MM.1S (cell line): ENCODE measurements around the gene TNFRSF1A.
A peak's percentile ranks its signal among the peaks of the same experiment; 100 is the strongest.

Experiments
- DNase-seq: peaks from one replicate; pipeline ENCODE4 v3.0.0-alpha.2; 2015
- H2AFZ ChIP-seq: fragments of 300-600 bp; sonication (generic); 2 replicates; pipeline ENCODE4 v1.6.0; 2016; ENCODE audit warnings: antibody characterized with exemption, low read length
- H3F3A ChIP-seq: fragments of 300-600 bp; sonication (generic); 2 replicates; pipeline ENCODE4 v1.6.1; 2016; ENCODE audit warnings: mild to moderate bottlenecking, antibody characterized with exemption, low read length, moderate library complexity, mixed read lengths; ENCODE audit not compliant: insufficient read depth
- H3K27ac ChIP-seq: fragments of 300-600 bp; sonication (generic); 2 replicates; pipeline ENCODE4 v1.5.1; 2016; ENCODE audit warnings: mild to moderate bottlenecking, low read length
- H3K27me3 ChIP-seq: fragments of 300-600 bp; sonication (generic); replicated peaks from 2 replicates; pipeline ENCODE4 v1.6.0; 2016; ENCODE audit warnings: low read length; ENCODE audit not compliant: insufficient read depth
- H3K36me3 ChIP-seq: fragments of 300-600 bp; sonication (generic); replicated peaks from 2 replicates; pipeline ENCODE4 v1.6.1; 2016; ENCODE audit warnings: mild to moderate bottlenecking, low read length, mixed read lengths; ENCODE audit not compliant: insufficient read depth
- H3K4me1 ChIP-seq: fragments of 300-600 bp; sonication (generic); 2 replicates; pipeline ENCODE4 v1.6.1; 2016; ENCODE audit warnings: low read length, mixed read lengths
- H3K4me2 ChIP-seq: fragments of 300-600 bp; sonication (generic); 2 replicates; pipeline ENCODE4 v1.6.0; 2016; ENCODE audit warnings: low read depth, low read length
- H3K4me3 ChIP-seq: fragments of 300-600 bp; sonication (generic); 2 replicates; pipeline ENCODE4 v1.5.1; 2016; ENCODE audit warnings: low read length, mixed read lengths
- H3K79me2 ChIP-seq: fragments of 300-600 bp; sonication (generic); 2 replicates; pipeline ENCODE4 v1.6.1; 2016; ENCODE audit warnings: mixed run types, low read length, mixed read lengths
- H3K9ac ChIP-seq: fragments of 300-600 bp; sonication (generic); 2 replicates; pipeline ENCODE4 v1.6.1; 2016; ENCODE audit warnings: low read length, mixed read lengths
- H3K9me2 ChIP-seq: fragments of 300-600 bp; sonication (generic); replicated peaks from 2 replicates; pipeline ENCODE4 v1.6.1; 2016; ENCODE audit warnings: mild to moderate bottlenecking, low read length, mixed read lengths; ENCODE audit not compliant: insufficient read depth
- H3K9me3 ChIP-seq: fragments of 300-600 bp; sonication (generic); replicated peaks from 2 replicates; pipeline ENCODE4 v1.6.1; 2016; ENCODE audit warnings: mild to moderate bottlenecking, low read length, mixed read lengths; ENCODE audit not compliant: insufficient read depth
- H4K20me1 ChIP-seq: fragments of 300-600 bp; sonication (generic); 2 replicates; pipeline ENCODE4 v1.6.1; 2016; ENCODE audit warnings: mild to moderate bottlenecking, low read length, moderate library complexity, mixed read lengths; ENCODE audit not compliant: insufficient read depth
- EZH2 ChIP-seq: fragments of 300-600 bp; sonication (generic); optimal IDR thresholded peaks from 2 replicates; pipeline ENCODE3; 2017; ENCODE audit warnings: low read depth, mild to moderate bottlenecking, antibody characterized with exemption, low read length, mixed read lengths
- EZH2phosphoT487 ChIP-seq: fragments of 300-600 bp; sonication (generic); IDR thresholded peaks from 2 replicates; pipeline ENCODE4 v1.6.1; 2018; ENCODE audit warnings: antibody characterized with exemption, low read length
- TF ChIP-seq, protein P1 (sequence below): fragments of 300-600 bp; sonication (generic); IDR thresholded peaks from 2 replicates; pipeline ENCODE4 v1.5.1; 2016; ENCODE audit warnings: antibody characterized with exemption, low read length, mixed read lengths

Gene TNFRSF1A

DNA sequence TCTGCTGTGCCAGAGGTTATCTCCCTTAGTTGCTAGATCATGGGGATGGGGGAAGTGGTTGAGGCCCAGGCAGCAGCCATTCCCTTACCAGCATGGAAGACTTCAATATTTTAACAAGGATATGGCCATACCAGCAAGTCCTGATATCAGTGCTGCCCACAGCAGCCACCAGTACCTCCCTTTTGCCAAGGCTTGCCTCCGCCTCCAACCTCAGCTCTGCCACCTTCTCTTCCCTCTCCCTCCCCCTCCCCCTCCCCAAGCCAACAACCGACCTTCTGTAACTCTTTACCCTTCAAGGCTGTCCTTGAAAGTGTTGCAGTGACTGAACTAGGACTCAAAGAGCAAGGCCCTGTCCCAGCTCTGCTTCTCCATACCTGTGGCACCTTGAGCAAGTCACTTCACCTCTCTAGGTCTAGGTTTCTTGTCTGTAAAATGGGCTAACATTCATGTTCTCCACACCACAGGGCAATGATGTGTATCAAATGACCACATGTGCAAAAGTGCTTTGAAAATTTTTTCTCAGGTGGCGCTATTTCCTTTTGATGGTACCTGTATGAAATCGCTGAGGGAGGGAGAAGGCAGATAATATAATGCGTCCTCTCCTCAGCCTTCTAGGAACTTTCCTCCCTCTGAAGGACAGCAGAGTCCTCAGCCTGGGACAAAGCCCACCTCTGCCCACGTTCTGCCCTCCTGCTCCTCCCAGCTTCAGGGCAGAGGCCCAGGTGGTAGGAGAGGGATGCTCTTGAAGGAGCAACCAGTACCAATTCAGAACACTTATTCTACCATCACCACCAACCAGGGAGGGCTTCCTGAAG is 16.7 kb downstream of the TNFRSF1A start:
- Histone ChIP-seq H4K20me1 (no peaks in the 10 kb centered on the region), H3K27ac (no peak overlapping the region), H2AFZ (no peak overlapping the region), H3K9ac (no peak overlapping the region), H3K9me2 (no peaks in the 10 kb centered on the region), H3K4me3 (no peak overlapping the region), H3K4me1 (peaks cover 20% of the 10 kb centered on the region), H3K9me3 (no peaks in the 10 kb centered on the region), H3K79me2 (no peaks in the 10 kb centered on the region), H3K27me3 (no peaks in the 10 kb centered on the region), H3K36me3 (peaks cover 4% of the 10 kb centered on the region; the same call in 1 of the 2 replicates), H3F3A (peaks cover 9% of the 10 kb centered on the region), H3K4me2 (no peak overlapping the region)
- no peak for DNase-seq
- TF ChIP-seq EZH2phosphoT487, result no peak
- TF ChIP-seq EZH2, result no peak
- TF ChIP-seq, protein P1, sequence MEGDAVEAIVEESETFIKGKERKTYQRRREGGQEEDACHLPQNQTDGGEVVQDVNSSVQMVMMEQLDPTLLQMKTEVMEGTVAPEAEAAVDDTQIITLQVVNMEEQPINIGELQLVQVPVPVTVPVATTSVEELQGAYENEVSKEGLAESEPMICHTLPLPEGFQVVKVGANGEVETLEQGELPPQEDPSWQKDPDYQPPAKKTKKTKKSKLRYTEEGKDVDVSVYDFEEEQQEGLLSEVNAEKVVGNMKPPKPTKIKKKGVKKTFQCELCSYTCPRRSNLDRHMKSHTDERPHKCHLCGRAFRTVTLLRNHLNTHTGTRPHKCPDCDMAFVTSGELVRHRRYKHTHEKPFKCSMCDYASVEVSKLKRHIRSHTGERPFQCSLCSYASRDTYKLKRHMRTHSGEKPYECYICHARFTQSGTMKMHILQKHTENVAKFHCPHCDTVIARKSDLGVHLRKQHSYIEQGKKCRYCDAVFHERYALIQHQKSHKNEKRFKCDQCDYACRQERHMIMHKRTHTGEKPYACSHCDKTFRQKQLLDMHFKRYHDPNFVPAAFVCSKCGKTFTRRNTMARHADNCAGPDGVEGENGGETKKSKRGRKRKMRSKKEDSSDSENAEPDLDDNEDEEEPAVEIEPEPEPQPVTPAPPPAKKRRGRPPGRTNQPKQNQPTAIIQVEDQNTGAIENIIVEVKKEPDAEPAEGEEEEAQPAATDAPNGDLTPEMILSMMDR, result no peak

DNA sequence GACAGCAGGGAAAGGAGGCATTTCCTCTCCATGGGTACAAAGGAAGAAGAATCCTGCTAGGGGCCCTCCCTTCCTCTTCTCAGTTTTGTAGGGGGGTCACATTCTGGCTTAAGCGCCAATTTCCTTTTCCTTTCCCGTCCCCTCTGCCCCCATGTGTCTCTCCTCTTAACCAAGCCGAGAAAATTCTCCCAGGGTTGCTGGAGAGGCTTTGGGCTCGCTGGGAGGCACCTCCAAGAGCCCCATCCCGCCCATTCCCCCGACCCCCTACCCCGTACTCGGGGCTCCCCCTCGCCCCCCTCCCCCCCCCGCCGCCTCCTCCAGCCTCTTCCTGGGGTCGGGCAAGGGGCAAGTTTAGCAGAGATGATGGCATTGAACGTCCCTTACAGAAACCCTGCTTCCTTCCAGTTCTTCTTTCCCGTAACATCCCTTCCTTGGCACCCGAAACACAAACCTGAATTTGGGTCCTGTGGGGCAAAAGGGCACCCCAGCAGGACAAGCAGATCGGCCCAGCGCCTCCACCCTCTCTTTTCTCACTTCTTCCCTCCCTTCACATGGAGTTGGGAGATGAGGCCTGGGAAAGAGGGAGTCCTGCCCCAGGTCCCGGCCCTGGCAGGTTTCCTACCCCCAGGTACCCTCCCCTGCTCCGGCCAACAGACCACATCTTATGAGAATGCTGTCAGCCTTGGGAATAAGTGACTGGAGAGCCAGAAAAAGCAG is 17.7 kb downstream of the TNFRSF1A start:
- peak overlapping the region; percentile 47 for H2AFZ ChIP-seq
- 0 out of 2 replicates have a peak overlapping the region, but pooled peaks have one; percentile 6 for H3K4me3 ChIP-seq
- H4K20me1 ChIP-seq, result no peaks in the 10 kb centered on the region
- no peaks in the 10 kb centered on the region for H3K9me3 ChIP-seq
- H3K9ac ChIP-seq, result peak overlapping the region; percentile 19; the same call in 1 of the 2 replicates
- no peaks in the 10 kb centered on the region for H3K36me3 ChIP-seq
- H3F3A ChIP-seq, result peaks cover 9% of the 10 kb centered on the region
- no peaks in the 10 kb centered on the region for H3K27me3 ChIP-seq
- H3K79me2 ChIP-seq, result no peaks in the 10 kb centered on the region
- peak overlapping the region; percentile 49; the same call in 1 of the 2 replicates for H3K27ac ChIP-seq
- no peaks in the 10 kb centered on the region for H3K9me2 ChIP-seq
- peak overlapping the region; percentile 31; the same call in 1 of the 2 replicates for H3K4me2 ChIP-seq
- no peak for TF ChIP-seq EZH2phosphoT487
- TF ChIP-seq EZH2, result no peak
- TF ChIP-seq, protein P1, result no peak
- peaks cover 20% of the 10 kb centered on the region for H3K4me1 ChIP-seq
- DNase-seq, result no peak

DNA sequence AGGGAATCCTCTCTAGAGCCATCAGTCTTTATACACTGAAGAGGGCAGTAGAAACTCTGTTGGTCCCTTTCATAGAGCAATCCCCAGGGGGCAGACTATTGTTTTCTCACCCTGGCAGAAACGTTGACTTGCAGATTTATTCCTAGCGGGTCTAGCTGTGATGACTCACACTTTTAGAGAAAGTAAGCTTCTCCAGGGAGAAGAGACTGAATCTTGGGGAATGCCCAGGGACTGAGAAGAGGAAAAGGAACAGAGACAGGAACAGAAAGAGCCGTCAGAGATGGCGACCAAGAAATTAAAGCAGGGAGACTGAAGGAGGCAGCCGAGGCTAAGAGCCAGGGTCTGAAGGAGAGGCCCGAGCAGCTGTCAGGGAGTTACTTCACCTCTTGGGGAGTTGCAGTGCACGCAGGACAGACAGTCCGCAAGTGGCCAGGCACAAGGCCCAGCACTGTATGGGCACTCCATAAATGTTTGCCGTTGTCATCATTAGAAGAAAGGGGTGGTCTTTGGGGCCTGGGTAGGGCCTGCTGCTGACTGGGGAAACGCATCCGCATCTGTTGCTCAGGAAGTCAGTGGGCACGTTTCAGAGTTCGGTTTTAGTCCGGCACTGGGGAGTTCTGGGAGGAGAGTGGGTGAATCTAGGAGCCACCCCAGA is 18.4 kb downstream of the TNFRSF1A start:
- Histone ChIP-seq H3K9ac (peak overlapping the region; percentile 19; the same call in 1 of the 2 replicates), H4K20me1 (no peaks in the 10 kb centered on the region), H3K9me2 (no peaks in the 10 kb centered on the region), H3K4me3 (peak overlapping the region; percentile 6; the same call in 1 of the 2 replicates), H3K27ac (peak overlapping the region; percentile 49; the same call in 1 of the 2 replicates), H3K4me2 (peak overlapping the region; percentile 31; the same call in 1 of the 2 replicates), H3K9me3 (no peaks in the 10 kb centered on the region), H3K4me1 (peaks cover 20% of the 10 kb centered on the region), H3K27me3 (no peaks in the 10 kb centered on the region), H3K79me2 (no peaks in the 10 kb centered on the region), H3K36me3 (no peaks in the 10 kb centered on the region), H2AFZ (peak overlapping the region; percentile 47), H3F3A (peaks cover 9% of the 10 kb centered on the region)
- TF ChIP-seq EZH2phosphoT487 (no peak), EZH2 (no peak)
- TF ChIP-seq, protein P1, result peak; percentile 85
- DNase-seq, result peak; percentile 79
